ENCODE data around the gene FSHR.

Gene FSHR

DNA sequence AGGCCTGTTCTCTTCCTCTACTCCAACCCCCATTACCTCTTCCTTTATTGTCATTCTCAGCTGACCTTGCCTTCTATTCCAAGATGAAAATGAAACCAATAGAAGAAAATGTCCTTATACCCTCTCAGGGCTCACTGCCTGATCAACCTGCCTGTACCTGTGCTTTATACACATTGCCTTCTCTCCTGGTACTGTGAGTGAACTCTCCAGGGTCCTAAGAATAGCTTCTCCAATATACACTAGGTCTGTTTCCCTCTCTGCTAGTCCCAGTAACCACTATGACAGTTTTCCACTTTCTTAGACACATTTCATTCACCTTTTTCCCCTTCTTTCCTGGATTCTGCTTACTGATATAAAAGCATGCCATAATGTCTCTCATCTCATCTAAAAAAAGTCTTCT, 85.7 kb downstream of the FSHR start:
- H3K9me3 Mint-ChIP-seq: peaks cover 9% of the 10 kb centered on the region
- no peak overlapping the region for H3K4me3 Mint-ChIP-seq
- no peak overlapping the region for H3K27ac Mint-ChIP-seq
- H3K4me1 Mint-ChIP-seq: no peaks in the 10 kb centered on the region
- DNase-seq (ENCODE audit: low spot score in 2 of 2) (no peak), ATAC-seq (no peak)
- no peaks in the 10 kb centered on the region for H3K36me3 Mint-ChIP-seq

- no peaks in the 10 kb centered on the region for H3K36me3 Mint-ChIP-seq
- H3K9me3 Mint-ChIP-seq: peaks cover 9% of the 10 kb centered on the region
- no peak overlapping the region for H3K27ac Mint-ChIP-seq
- no peak overlapping the region for H3K4me3 Mint-ChIP-seq
- DNase-seq (ENCODE audit: low spot score in 2 of 2) (no peak), ATAC-seq (no peak)
- H3K4me1 Mint-ChIP-seq: no peaks in the 10 kb centered on the region
Measured at GRCh38 chr2:49067971-49068370, 86.3 kb downstream of the FSHR start.

GRCh38 chr2:49053156-49053555, 101.2 kb downstream of the FSHR start:
- Mint-ChIP-seq H3K27ac (no peak overlapping the region), H3K4me1 (no peaks in the 10 kb centered on the region), H3K36me3 (no peaks in the 10 kb centered on the region), H3K9me3 (peaks cover 18% of the 10 kb centered on the region), H3K4me3 (no peak overlapping the region)
- ATAC-seq (no peak), DNase-seq (ENCODE audit: low spot score in 2 of 2) (no peak)

- no peaks in the 10 kb centered on the region for H3K36me3 Mint-ChIP-seq
- no peak overlapping the region for H3K4me3 Mint-ChIP-seq
- H3K27ac Mint-ChIP-seq: no peak overlapping the region
- peaks cover 6% of the 10 kb centered on the region for H3K9me3 Mint-ChIP-seq
- ATAC-seq (no peak), DNase-seq (ENCODE audit: low spot score in 2 of 2) (no peak)
- H3K4me1 Mint-ChIP-seq: no peaks in the 10 kb centered on the region
Measured at GRCh38 chr2:49050265-49050664, 104.0 kb downstream of the FSHR start.

DNA sequence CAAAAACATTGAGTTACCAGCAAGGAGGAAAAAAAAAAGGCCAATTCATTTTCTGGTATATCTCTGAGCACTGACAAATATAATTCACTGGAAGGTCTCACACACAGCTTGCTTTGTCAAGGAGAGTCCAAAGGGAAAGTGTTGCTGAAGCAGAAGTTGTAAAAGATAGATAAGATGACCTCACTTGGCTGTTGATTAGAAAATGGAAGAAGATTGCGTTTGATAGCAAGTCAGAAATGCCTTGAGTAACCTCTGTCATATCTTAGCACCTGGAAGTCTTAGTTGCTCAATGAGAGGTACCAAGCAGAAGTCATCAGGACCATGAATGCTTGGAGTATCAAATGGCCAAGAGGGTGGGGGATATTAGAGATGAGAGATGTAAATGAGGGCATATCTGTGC, 105.2 kb downstream of the FSHR start:
- no peak for DNase-seq (ENCODE audit: low spot score in 2 of 2)
- Mint-ChIP-seq H3K27ac (no peak overlapping the region), H3K4me3 (no peak overlapping the region), H3K36me3 (no peaks in the 10 kb centered on the region), H3K4me1 (no peaks in the 10 kb centered on the region), H3K9me3 (peaks cover 3% of the 10 kb centered on the region)
- no peak for ATAC-seq

DNA sequence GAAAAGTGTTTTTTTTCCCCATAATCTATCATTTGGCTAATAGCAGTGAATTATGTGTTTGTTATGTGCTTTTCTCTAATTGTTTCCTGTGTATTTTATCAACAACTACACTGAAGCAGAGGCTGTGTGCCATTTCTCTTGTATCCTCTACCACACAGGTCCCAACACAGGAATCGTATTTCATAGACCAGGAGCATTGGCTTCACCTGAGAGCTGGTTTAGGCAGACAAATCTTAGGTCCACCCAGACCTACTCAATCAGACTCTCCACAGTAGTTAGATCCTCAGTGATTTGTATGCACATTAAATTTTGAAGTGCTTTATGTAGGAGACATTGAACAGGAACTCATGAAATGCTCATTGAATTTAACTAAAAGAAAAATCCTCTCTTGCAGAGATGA, 109.2 kb downstream of the FSHR start:
- Mint-ChIP-seq H3K9me3 (peaks cover 3% of the 10 kb centered on the region), H3K4me3 (no peak overlapping the region), H3K27ac (no peak overlapping the region), H3K4me1 (no peaks in the 10 kb centered on the region), H3K36me3 (no peaks in the 10 kb centered on the region)
- ATAC-seq (no peak), DNase-seq (ENCODE audit: low spot score in 2 of 2) (no peak)

DNA sequence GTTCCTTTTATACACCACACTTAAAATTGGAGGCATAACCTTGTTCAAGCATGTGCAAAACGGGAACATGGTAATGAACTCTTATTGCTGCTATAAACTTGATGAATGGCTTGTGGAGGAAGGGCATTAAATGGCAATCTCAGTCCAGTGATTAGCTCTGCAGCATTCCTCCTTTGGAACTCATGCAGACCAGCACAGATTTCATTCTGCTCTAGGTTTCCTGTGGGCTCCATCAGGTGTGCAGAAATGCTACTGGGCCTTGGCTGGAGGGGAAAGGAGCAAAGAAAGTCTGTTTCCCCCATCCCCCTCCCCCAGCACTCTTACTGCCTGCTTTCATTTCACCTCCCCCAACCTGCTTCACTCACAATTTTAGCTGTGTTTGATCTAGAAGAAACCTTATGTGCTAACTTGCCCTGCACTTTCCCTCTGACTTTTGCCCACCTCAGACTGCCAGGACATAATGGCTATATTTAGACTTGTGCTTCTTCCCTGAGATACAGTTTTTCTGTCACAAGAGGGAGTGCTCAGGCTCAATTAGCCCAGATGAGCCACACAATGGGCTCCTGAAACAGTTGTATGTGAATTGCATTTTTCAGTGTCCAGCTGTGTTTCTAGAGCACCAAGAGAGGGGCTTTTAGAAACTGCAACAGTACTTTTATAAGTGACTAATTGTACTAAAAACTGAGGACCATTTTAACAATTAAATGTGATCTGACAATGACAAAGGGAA, 109.8 kb downstream of the FSHR start:
- Mint-ChIP-seq H3K27ac (no peak overlapping the region), H3K9me3 (peaks cover 3% of the 10 kb centered on the region), H3K36me3 (no peaks in the 10 kb centered on the region), H3K4me3 (no peak overlapping the region), H3K4me1 (no peaks in the 10 kb centered on the region)
- DNase-seq (ENCODE audit: low spot score in 2 of 2): no peak
- ATAC-seq: no peak

DNA sequence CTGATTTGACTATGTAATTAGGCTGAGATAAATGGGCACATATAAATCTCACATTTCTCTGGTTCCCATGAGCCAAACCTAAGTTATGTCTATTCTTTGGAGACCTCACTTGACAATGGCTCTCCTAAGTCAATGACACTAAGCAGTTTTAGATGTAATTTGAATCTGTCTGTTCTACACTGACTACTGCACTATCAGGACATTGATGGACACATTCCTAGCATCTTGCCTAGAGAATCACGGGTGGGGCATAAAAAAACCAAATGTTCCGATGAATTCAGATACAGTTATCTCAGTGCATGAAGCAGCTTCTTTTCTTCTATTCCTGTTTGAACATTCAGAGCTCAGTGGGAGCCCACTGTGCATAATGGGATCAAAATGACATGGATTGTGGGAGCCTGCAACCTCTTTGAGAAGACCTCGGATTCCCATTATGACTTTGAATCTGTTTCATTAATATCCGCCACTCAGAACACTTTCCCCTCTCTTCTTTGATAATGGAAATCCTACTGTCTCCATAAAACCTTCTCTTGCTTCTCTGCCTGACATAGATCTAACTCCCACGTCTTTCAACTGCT, 110.8 kb downstream of the FSHR start:
- Mint-ChIP-seq H3K9me3 (peaks cover 3% of the 10 kb centered on the region), H3K27ac (no peak overlapping the region), H3K4me1 (no peaks in the 10 kb centered on the region), H3K4me3 (no peak overlapping the region), H3K36me3 (no peaks in the 10 kb centered on the region)
- DNase-seq (ENCODE audit: low spot score in 2 of 2) (no peak), ATAC-seq (no peak)

GRCh38 chr2:49042488-49042887, 111.8 kb downstream of the FSHR start:
- Mint-ChIP-seq H3K9me3 (peaks cover 7% of the 10 kb centered on the region), H3K4me1 (no peaks in the 10 kb centered on the region), H3K36me3 (no peaks in the 10 kb centered on the region), H3K4me3 (no peak overlapping the region), H3K27ac (no peak overlapping the region)
- ATAC-seq (no peak), DNase-seq (ENCODE audit: low spot score in 2 of 2) (no peak)

DNA sequence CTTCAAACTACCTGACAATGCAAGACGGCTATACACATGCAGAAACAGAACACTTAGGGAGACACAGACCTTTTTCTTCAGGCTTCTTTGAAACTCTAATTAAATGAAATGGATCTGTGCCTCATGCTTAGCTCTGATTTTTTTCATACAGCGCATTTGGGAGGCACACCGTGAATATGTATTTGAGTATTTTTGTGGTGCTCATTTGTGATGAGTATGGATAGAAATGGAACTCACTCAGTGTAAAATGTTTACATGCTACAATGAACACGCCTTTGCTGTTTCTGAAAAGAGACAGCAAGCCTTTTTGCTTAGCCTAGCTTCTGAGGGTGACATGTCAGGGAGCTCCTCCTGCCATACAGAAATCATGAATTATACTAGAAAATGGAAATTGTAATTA, 113.3 kb downstream of the FSHR start:
- no peaks in the 10 kb centered on the region for H3K36me3 Mint-ChIP-seq
- no peak for ATAC-seq
- no peak overlapping the region for H3K27ac Mint-ChIP-seq
- H3K4me1 Mint-ChIP-seq: no peaks in the 10 kb centered on the region
- peaks cover 9% of the 10 kb centered on the region for H3K9me3 Mint-ChIP-seq
- no peak overlapping the region for H3K4me3 Mint-ChIP-seq
- DNase-seq (ENCODE audit: low spot score in 2 of 2): no peak

- ATAC-seq: no peak
- Mint-ChIP-seq H3K4me1 (no peaks in the 10 kb centered on the region), H3K36me3 (no peaks in the 10 kb centered on the region), H3K9me3 (peaks cover 11% of the 10 kb centered on the region), H3K4me3 (no peak overlapping the region), H3K27ac (no peak overlapping the region)
- DNase-seq (ENCODE audit: low spot score in 2 of 2): no peak
Measured at GRCh38 chr2:49037197-49037596, 117.1 kb downstream of the FSHR start.

DNA sequence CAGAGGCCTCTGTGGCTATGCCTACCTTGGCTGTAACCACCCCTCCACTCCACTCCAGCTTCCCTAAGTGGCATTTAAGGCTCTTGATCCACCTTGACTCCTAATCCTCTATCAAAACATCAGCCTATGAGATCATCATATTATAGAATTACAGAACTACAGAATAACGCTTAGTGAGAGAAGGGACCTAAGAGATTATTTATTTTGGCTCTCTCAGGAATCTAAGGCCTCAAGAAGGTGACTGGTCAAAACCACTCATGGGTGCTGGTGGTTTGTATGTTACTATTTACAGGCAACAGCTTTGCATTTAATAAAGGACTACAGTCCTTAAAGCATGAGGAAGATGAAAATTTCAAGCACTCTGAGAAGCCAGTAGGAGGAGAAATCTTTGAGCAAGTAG, 118.8 kb downstream of the FSHR start:
- Mint-ChIP-seq H3K4me3 (no peak overlapping the region), H3K27ac (no peak overlapping the region), H3K4me1 (no peaks in the 10 kb centered on the region), H3K9me3 (peaks cover 10% of the 10 kb centered on the region), H3K36me3 (no peaks in the 10 kb centered on the region)
- DNase-seq (ENCODE audit: low spot score in 2 of 2): no peak
- ATAC-seq: no peak

DNA sequence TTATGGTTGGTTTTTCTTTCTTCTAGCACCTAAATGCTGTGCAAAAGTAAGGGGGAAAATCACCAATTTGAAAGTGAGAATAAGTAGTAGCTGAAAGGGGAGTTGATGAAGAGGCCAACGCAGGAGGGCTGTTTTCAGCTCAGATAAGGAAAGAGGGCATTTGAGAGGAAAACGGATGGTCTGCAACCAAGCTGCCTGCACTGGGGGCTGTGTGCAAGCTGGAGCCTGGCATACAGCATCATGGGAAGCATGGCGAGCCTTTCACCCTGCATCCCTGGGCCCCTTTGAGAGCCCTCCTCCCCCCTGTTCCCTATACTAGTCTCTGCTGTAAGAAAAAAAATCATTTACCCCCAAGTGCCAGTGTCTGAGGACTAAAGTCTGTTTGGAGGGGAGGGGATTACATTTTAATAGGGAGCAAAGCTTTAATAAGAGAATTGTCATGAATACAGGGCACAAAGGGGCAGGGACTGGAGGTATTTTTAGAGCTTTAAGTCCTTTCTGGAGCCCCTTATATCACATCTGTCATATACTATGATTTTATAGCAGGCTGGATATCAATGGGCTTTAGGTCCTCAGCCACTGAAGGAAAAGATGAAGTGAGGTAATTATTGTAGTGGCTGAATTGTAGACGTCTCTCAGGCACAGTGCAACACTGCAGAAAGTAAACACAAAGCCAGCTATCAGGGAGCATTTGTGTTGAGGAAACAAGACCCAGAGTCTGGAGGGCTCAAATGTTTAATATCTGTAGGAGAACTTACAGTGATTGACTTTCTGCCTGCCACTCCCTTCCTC, 120.7 kb downstream of the FSHR start:
- ATAC-seq (no peak), DNase-seq (ENCODE audit: low spot score in 2 of 2) (no peak)
- H3K27ac Mint-ChIP-seq: no peak overlapping the region
- H3K36me3 Mint-ChIP-seq: no peaks in the 10 kb centered on the region
- H3K4me1 Mint-ChIP-seq: no peaks in the 10 kb centered on the region
- H3K4me3 Mint-ChIP-seq: no peak overlapping the region
- peaks cover 8% of the 10 kb centered on the region for H3K9me3 Mint-ChIP-seq

DNA sequence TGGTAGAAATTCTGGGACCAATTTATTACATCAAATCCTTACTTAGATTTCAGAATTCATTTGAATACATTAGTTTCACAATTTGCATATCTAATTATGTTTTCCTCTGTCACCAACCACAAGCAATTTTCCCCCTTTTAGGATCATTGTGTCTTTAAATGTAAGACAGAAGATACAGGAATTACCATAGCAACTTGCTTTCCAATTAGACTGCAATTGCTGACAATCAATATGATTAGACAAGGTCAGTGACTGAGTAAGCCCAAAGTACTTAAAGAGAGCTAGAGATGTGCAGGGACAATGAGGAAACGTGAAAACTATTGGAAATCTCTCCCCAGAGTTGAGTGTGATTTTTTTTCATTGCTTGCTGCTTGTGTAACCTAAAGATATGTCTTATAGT, 121.4 kb downstream of the FSHR start:
- no peaks in the 10 kb centered on the region for H3K36me3 Mint-ChIP-seq
- DNase-seq (ENCODE audit: low spot score in 2 of 2): no peak
- H3K9me3 Mint-ChIP-seq: peaks cover 8% of the 10 kb centered on the region
- H3K4me1 Mint-ChIP-seq: no peaks in the 10 kb centered on the region
- no peak overlapping the region for H3K4me3 Mint-ChIP-seq
- no peak overlapping the region for H3K27ac Mint-ChIP-seq
- ATAC-seq: no peak

GRCh38 chr2:49032126-49032525, 122.2 kb downstream of the FSHR start:
- Mint-ChIP-seq H3K4me3 (no peak overlapping the region), H3K27ac (no peak overlapping the region), H3K36me3 (no peaks in the 10 kb centered on the region), H3K4me1 (no peaks in the 10 kb centered on the region), H3K9me3 (peaks cover 10% of the 10 kb centered on the region)
- ATAC-seq: no peak
- no peak for DNase-seq (ENCODE audit: low spot score in 2 of 2)

DNA sequence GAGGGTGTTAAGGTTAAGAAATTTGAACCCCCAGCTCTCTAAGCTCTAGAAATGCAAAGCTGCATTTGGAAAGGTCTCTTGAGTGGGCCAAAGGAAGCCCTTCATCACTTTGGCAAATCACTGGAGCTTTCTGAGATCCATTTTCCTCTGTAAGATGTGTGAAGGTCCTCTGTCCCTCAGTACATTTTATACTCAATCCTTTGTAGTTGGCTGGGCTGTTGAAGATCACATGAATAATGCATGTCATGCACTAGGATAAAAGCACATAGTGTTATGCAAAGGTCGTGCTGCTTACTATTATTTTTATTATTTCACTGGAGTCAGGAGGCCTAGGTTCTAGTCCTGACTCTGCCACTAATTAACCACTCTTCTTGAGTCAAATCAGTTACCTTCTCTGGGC, 124.9 kb downstream of the FSHR start:
- Mint-ChIP-seq H3K4me1 (no peaks in the 10 kb centered on the region), H3K9me3 (peaks cover 11% of the 10 kb centered on the region), H3K4me3 (no peak overlapping the region), H3K27ac (no peak overlapping the region), H3K36me3 (no peaks in the 10 kb centered on the region)
- ATAC-seq (no peak), DNase-seq (ENCODE audit: low spot score in 2 of 2) (no peak)
